GM18868 (cell line): Measurements from ENCODE around the gene GPR31.

Source experiments
- ATAC-seq: cut with Tn5 transposase; IDR thresholded peaks from one replicate; pipeline ENCODE4 v1.9.1; 2021; ENCODE audit warnings: mild to moderate bottlenecking, moderate library complexity; ENCODE audit not compliant: unreplicated experiment

Gene GPR31

GRCh38 chr6:167120583-167120903 is 37.2 kb downstream of the GPR31 start:
- ATAC-seq = no peak

GRCh38 chr6:167119670-167120582 is 37.9 kb downstream of the GPR31 start:
- no peak for ATAC-seq

GRCh38 chr6:167118839-167119238 is 38.9 kb downstream of the GPR31 start:
- no peak for ATAC-seq

- ATAC-seq = no peak
These were observed 39.8 kb downstream of the GPR31 start for GRCh38 chr6:167118006-167118405.

- no peak for ATAC-seq
These were observed 40.9 kb downstream of the GPR31 start for GRCh38 chr6:167116838-167117228.

- no peak for ATAC-seq
These were observed 41.5 kb downstream of the GPR31 start for GRCh38 chr6:167116109-167116837.

- ATAC-seq = no peak
These were observed 42.7 kb downstream of the GPR31 start for GRCh38 chr6:167115054-167115453.

- peak; percentile 84 for ATAC-seq
These were observed 43.6 kb downstream of the GPR31 start for GRCh38 chr6:167113935-167114910.

- ATAC-seq = peak; percentile 64
These were observed 44.6 kb downstream of the GPR31 start for GRCh38 chr6:167113047-167113754.

- no peak for ATAC-seq
These were observed 45.4 kb downstream of the GPR31 start for GRCh38 chr6:167112421-167112820.

GRCh38 chr6:167111597-167111996 is 46.2 kb downstream of the GPR31 start:
- ATAC-seq = no peak

- ATAC-seq = no peak
These were observed 48.1 kb downstream of the GPR31 start for GRCh38 chr6:167109651-167110050.

- no peak for ATAC-seq
These were observed 49.5 kb downstream of the GPR31 start for GRCh38 chr6:167108278-167108677.

GRCh38 chr6:167107787-167108186 is 50.0 kb downstream of the GPR31 start:
- no peak for ATAC-seq

GRCh38 chr6:167106406-167106805 is 51.4 kb downstream of the GPR31 start:
- no peak for ATAC-seq
